Measurements from ENCODE around the gene SEMA5B. TPM values are rescaled to one million over a fixed set of nuclear protein-coding genes. Genes with fewer than 3 reads are reported as not detected.

SEMA5B gene
- total and polyA plus RNA-seq, 3 donors from 2014 or later = 0.68 to 2.0 (median 1.3) TPM

GRCh38 chr3:123028233-123028828 lies 768 bp upstream of the SEMA5B start:
- Histone ChIP-seq H3K9me3 (no peaks in the 10 kb centered on the region), H3K27ac (no peak overlapping the region), H3K4me1 (peaks cover 26% of the 10 kb centered on the region), H3K36me3 (ENCODE audit: low read depth, missing control alignments) (no peaks in the 10 kb centered on the region), H3K4me3 (peak overlapping the region; percentile 16 to 60), H3K27me3 (no peaks in the 10 kb centered on the region)
- TF ChIP-seq POLR2A (IDR thresholded peaks at IDR 0.05) = no peak
- TF ChIP-seq CTCF (IDR thresholded peaks at IDR 0.05) = peak; percentile 24 to 55 (median 29)
- DNase-seq = peak; percentile 50
- intact Hi-C loops (cut with DNase I; ENCODE audit: low total_unique reads) = loop anchor here (10.0 kb wide), 2 partner anchors 84 to 164 kb away; no protein-coding TSS in a partner anchor
- 0 to 1% methylated on average over 13 to 21 of the region's 21 CpGs for WGBS, 2 donors

- DNase-seq = peak; percentile 25
- 0 to 3% methylated on average over 21 to 55 of the region's 62 CpGs for WGBS, 2 donors
- Histone ChIP-seq H3K4me3 (peak overlapping the region; percentile 16 to 60), H3K9me3 (no peaks in the 10 kb centered on the region), H3K27me3 (no peaks in the 10 kb centered on the region), H3K4me1 (peaks cover 26% of the 10 kb centered on the region), H3K27ac (no peak overlapping the region), H3K36me3 (ENCODE audit: low read depth, missing control alignments) (no peaks in the 10 kb centered on the region)
- intact Hi-C loops (cut with DNase I; ENCODE audit: low total_unique reads) = loop anchor here (10.0 kb wide), 2 partner anchors 82 to 162 kb away; no protein-coding TSS in a partner anchor
- TF ChIP-seq CTCF (IDR thresholded peaks at IDR 0.05) (no peak), POLR2A (IDR thresholded peaks at IDR 0.05) (no peak)
Measured at GRCh38 chr3:123026565-123027291, 835 bp downstream of the SEMA5B start.

- TF ChIP-seq CTCF (IDR thresholded peaks at IDR 0.05) (no peak), POLR2A (IDR thresholded peaks at IDR 0.05) (no peak)
- no peaks in the 10 kb centered on the region for H3K36me3 ChIP-seq (ENCODE audit: low read depth, missing control alignments)
- H3K9me3 ChIP-seq = no peaks in the 10 kb centered on the region
- no peak overlapping the region for H3K27ac ChIP-seq
- peak overlapping the region; percentile 16 to 60 for H3K4me3 ChIP-seq
- intact Hi-C loops (cut with DNase I; ENCODE audit: low total_unique reads) = loop anchor here (10.0 kb wide), 2 partner anchors 81 to 161 kb away; no protein-coding TSS in a partner anchor
- H3K27me3 ChIP-seq = no peaks in the 10 kb centered on the region
- no peak for DNase-seq
- 22 to 28% methylated on average over 17 to 28 of the region's 33 CpGs for WGBS, 2 donors
- peaks cover 26% of the 10 kb centered on the region for H3K4me1 ChIP-seq
Measured at GRCh38 chr3:123025642-123026521, 1.7 kb downstream of the SEMA5B start.

- intact Hi-C loops (cut with DNase I; ENCODE audit: low total_unique reads) = loop anchor here (10.0 kb wide), 2 partner anchors 79 to 159 kb away; no protein-coding TSS in a partner anchor
- Histone ChIP-seq H3K27me3 (no peaks in the 10 kb centered on the region), H3K9me3 (no peaks in the 10 kb centered on the region), H3K4me3 (no peak overlapping the region), H3K36me3 (ENCODE audit: low read depth, missing control alignments) (no peaks in the 10 kb centered on the region), H3K27ac (no peak overlapping the region), H3K4me1 (peaks cover 26% of the 10 kb centered on the region)
- TF ChIP-seq CTCF (IDR thresholded peaks at IDR 0.05) (no peak), POLR2A (IDR thresholded peaks at IDR 0.05) (no peak)
- no peak for DNase-seq
- WGBS, 2 donors = 90 to 91% methylated on average over 1 of the region's 1 CpG
Measured at GRCh38 chr3:123024056-123024455, 3.5 kb downstream of the SEMA5B start.
